GM23338 (cell line): Measurements from ENCODE around the gene DOCK6. TPM values are rescaled to one million over a fixed set of nuclear protein-coding genes. Genes with fewer than 3 reads are reported as not detected.

Source experiments
- ATAC-seq: fragments of 200-7000 bp; cut with Tn5 transposase; 3 replicates; pipeline ENCODE4 v1.9.1; 2020
- DNase-seq: peaks from one replicate; pipeline ENCODE4 v3.0.0-alpha.2; 2015; ENCODE audit warnings: low spot score
- H2AFZ ChIP-seq: fragments of 200-600 bp; sonication (generic); 2 replicates; pipeline ENCODE4 v1.8.0; 2016; ENCODE audit warnings: antibody characterized with exemption, mild to moderate bottlenecking, moderate library complexity
- H3F3A ChIP-seq: fragments of 200-600 bp; sonication (generic); replicated peaks from 2 replicates; pipeline ENCODE4 v1.8.0; 2017; ENCODE audit warnings: antibody characterized with exemption, mixed run types, low read depth
- H3K27ac ChIP-seq: fragments of 200-600 bp; sonication (generic); 2 replicates; pipeline ENCODE4 v1.6.1; 2016; ENCODE audit warnings: low read depth
- H3K27me3 ChIP-seq: fragments of 200-600 bp; sonication (generic); 2 replicates; pipeline ENCODE4 v1.8.0; 2016; ENCODE audit warnings: mild to moderate bottlenecking, mixed run types, moderate library complexity; ENCODE audit not compliant: insufficient read depth
- H3K36me3 ChIP-seq: fragments of 200-600 bp; sonication (generic); 2 replicates; pipeline ENCODE4 v1.8.0; 2016; ENCODE audit warnings: mild to moderate bottlenecking; ENCODE audit not compliant: insufficient read depth
- H3K4me1 ChIP-seq: fragments of 200-600 bp; sonication (generic); 2 replicates; pipeline ENCODE4 v1.8.0; 2016; ENCODE audit warnings: mild to moderate bottlenecking, moderate library complexity; ENCODE audit not compliant: insufficient read depth
- H3K4me2 ChIP-seq: fragments of 200-600 bp; sonication (generic); 2 replicates; pipeline ENCODE4 v1.7.1; 2017; ENCODE audit warnings: mixed run types
- H3K4me3 ChIP-seq: fragments of 200-600 bp; sonication (generic); 2 replicates; pipeline ENCODE4 v1.6.1; 2016; ENCODE audit warnings: mixed run types
- H3K79me2 ChIP-seq: fragments of 200-600 bp; sonication (generic); replicated peaks from 2 replicates; pipeline ENCODE4 v1.8.0; 2017; ENCODE audit warnings: mild to moderate bottlenecking; ENCODE audit not compliant: insufficient read depth
- H3K9me2 ChIP-seq: fragments of 200-600 bp; sonication (generic); 2 replicates; pipeline ENCODE4 v1.8.0; 2017; ENCODE audit not compliant: insufficient read depth
- H4K20me1 ChIP-seq: fragments of 200-600 bp; sonication (generic); replicated peaks from 2 replicates; pipeline ENCODE4 v1.8.0; 2017; ENCODE audit warnings: mild to moderate bottlenecking; ENCODE audit not compliant: insufficient read depth
- H3K27ac Mint-ChIP-seq: 2 replicates; pipeline ENCODE4 v1.8.0; 2020; ENCODE audit warnings: inconsistent platforms, mild to moderate bottlenecking, moderate library complexity, mixed read lengths
- H3K27me3 Mint-ChIP-seq: 3 replicates; pipeline ENCODE4 v1.8.0; 2022; ENCODE audit warnings: low read depth, mild to moderate bottlenecking, moderate library complexity, mixed read lengths, inconsistent platforms; ENCODE audit not compliant: insufficient read depth, poor library complexity
- H3K36me3 Mint-ChIP-seq: 3 replicates; pipeline ENCODE4 v1.8.0; 2021; ENCODE audit warnings: low read depth, mild to moderate bottlenecking, inconsistent platforms, moderate library complexity, mixed read lengths
- H3K4me1 Mint-ChIP-seq: 3 replicates; pipeline ENCODE4 v1.8.0; 2020; ENCODE audit warnings: mild to moderate bottlenecking, inconsistent platforms, mixed read lengths
- H3K4me3 Mint-ChIP-seq: 3 replicates; pipeline ENCODE4 v1.8.0; 2021; ENCODE audit warnings: moderate library complexity, mild to moderate bottlenecking, inconsistent platforms, mixed read lengths
- H3K9me3 Mint-ChIP-seq: 3 replicates; pipeline ENCODE4 v1.8.0; 2020; ENCODE audit warnings: moderate library complexity, mild to moderate bottlenecking, inconsistent platforms, mixed read lengths
- CREB1 ChIP-seq: fragments of 250-450 bp; sonication (Bioruptor Pico); IDR thresholded peaks from 2 replicates; pipeline ENCODE4 v1.5.0; 2020; ENCODE audit warnings: low read depth, mild to moderate bottlenecking, moderate library complexity
- EZH2 ChIP-seq: fragments of 200-600 bp; sonication (generic); IDR thresholded peaks from one replicate; pipeline ENCODE4 v1.8.0; 2017; ENCODE audit warnings: antibody characterized with exemption, mild to moderate bottlenecking, low read depth; ENCODE audit not compliant: unreplicated experiment
- EZH2phosphoT487 ChIP-seq: fragments of 200-600 bp; sonication (generic); IDR thresholded peaks from one replicate; pipeline ENCODE4 v1.8.1; 2018; ENCODE audit warnings: antibody characterized with exemption; ENCODE audit not compliant: unreplicated experiment
- JUNB ChIP-seq: IDR thresholded peaks from one replicate; pipeline ENCODE4 v1.6.1; 2016; ENCODE audit warnings: antibody characterized with exemption; ENCODE audit not compliant: unreplicated experiment
- NANOG ChIP-seq: IDR thresholded peaks from 2 replicates; pipeline ENCODE4 v1.6.1; 2016; ENCODE audit warnings: antibody characterized with exemption, borderline replicate concordance
- POLR2AphosphoS5 ChIP-seq: IDR thresholded peaks from 2 replicates; pipeline ENCODE4 v1.6.1; 2016; ENCODE audit warnings: antibody characterized with exemption, low read depth
- STAT1 ChIP-seq: IDR thresholded peaks from one replicate; pipeline ENCODE4 v1.6.1; 2016; ENCODE audit warnings: antibody characterized with exemption; ENCODE audit not compliant: unreplicated experiment
- ZNF114 ChIP-seq: fragments of 250-450 bp; sonication (Bioruptor Pico); IDR thresholded peaks from 2 replicates; pipeline ENCODE4 v1.5.0; 2020; ENCODE audit warnings: mild to moderate bottlenecking, moderate library complexity
- ZNF331 ChIP-seq: fragments of 250-450 bp; sonication (Bioruptor Pico); IDR thresholded peaks from 2 replicates; pipeline ENCODE4 v1.5.0; 2020; ENCODE audit warnings: low read depth, mild to moderate bottlenecking, moderate library complexity
- polyA plus RNA-seq: library from polyadenylated mRNA; unstranded; fragments of >200 nt; fragmentation: Nextera tagmentation; extraction: Ambion mirVana; gene quantifications from 2 replicates; pipeline ENCODE4 v1.2.1, GENCODE V29; 2016
- total RNA-seq: library from RNA; depleted of rRNA; stranded (reverse); fragments of >200 nt; shearing (Covaris generic); gene quantifications from 2 replicates; pipeline ENCODE4 v1.2.3, GENCODE V29; 2014
- TF ChIP-seq, protein P1 (sequence below): IDR thresholded peaks from one replicate; pipeline ENCODE4 v1.6.1; 2018; ENCODE audit warnings: antibody characterized with exemption; ENCODE audit not compliant: unreplicated experiment
- TF ChIP-seq, protein P2 (sequence below): IDR thresholded peaks from 2 replicates; pipeline ENCODE4 v1.6.1; 2016; ENCODE audit warnings: antibody characterized with exemption
- TF ChIP-seq, protein P3 (sequence below): fragments of 250-450 bp; sonication (Bioruptor Pico); IDR thresholded peaks from 2 replicates; pipeline ENCODE4 v1.5.0; 2020; ENCODE audit warnings: mild to moderate bottlenecking, moderate library complexity
- TF ChIP-seq, protein P4 (sequence below), 2 experiments: fragments of 200-600 bp in 1 of 2; sonication (generic) in 1 of 2; conservative IDR thresholded peaks; 2 replicates each; pipeline versions ENCODE4 v1.5.1 to v1.6.1; 2016 to 2017; ENCODE audit warnings: antibody characterized with exemption in 2 of 2, low read depth in 2 of 2, mild to moderate bottlenecking in 2 of 2, moderate library complexity in 1 of 2

The DOCK6 gene
- total and polyA plus RNA-seq, 2 experiments from 2014 or later: 34.6 to 49.0 TPM

DNA sequence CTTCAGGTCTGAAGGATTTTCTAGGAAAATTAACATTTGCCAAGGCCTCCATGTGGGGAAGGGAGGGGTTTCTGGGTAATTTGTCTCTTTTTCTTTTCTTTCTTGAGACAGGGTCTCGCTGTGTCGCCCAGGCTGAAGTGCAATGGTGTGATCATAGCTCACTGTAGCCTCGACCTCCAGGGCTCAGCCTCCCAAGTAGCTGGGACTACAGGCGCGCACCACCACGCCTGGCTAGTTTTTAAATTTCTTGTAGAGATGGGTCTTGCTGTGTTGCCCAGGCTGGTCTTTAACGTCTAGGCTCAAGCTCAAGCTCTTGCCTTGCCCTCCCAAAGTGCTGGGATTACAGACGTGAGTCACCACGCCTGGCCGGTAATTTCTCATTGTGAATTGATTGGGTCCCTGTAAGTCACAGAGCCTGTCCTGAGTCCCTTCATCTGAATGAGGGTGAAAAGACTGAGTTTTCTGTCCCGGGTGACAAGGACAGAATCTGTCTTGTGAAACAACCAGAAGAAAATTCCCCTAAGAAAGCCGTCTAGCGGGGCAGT lies 96.8 kb downstream of the DOCK6 start:
- H3K9me3 Mint-ChIP-seq: no peaks in the 10 kb centered on the region
- no peaks in the 10 kb centered on the region for H3K4me1 Mint-ChIP-seq
- H3K4me3 Mint-ChIP-seq: no peak overlapping the region
- H3K36me3 Mint-ChIP-seq: peaks cover 28% of the 10 kb centered on the region
- H3F3A ChIP-seq: peaks cover 9% of the 10 kb centered on the region; the same call in 1 of the 2 replicates
- H3K27ac ChIP-seq: peak overlapping the region; percentile 73; the same call in 1 of the 2 replicates
- no peaks in the 10 kb centered on the region for H3K27me3 ChIP-seq
- H2AFZ ChIP-seq: no peak overlapping the region
- no peaks in the 10 kb centered on the region for H3K9me2 ChIP-seq
- TF ChIP-seq EZH2 (no peak), ZNF114 (no peak), NANOG (no peak), CREB1 (CRISPR knock-in tag) (no peak), POLR2AphosphoS5 (no peak), EZH2phosphoT487 (no peak), JUNB (no peak), STAT1 (no peak), ZNF331 (CRISPR knock-in tag) (no peak)
- TF ChIP-seq, protein P1, sequence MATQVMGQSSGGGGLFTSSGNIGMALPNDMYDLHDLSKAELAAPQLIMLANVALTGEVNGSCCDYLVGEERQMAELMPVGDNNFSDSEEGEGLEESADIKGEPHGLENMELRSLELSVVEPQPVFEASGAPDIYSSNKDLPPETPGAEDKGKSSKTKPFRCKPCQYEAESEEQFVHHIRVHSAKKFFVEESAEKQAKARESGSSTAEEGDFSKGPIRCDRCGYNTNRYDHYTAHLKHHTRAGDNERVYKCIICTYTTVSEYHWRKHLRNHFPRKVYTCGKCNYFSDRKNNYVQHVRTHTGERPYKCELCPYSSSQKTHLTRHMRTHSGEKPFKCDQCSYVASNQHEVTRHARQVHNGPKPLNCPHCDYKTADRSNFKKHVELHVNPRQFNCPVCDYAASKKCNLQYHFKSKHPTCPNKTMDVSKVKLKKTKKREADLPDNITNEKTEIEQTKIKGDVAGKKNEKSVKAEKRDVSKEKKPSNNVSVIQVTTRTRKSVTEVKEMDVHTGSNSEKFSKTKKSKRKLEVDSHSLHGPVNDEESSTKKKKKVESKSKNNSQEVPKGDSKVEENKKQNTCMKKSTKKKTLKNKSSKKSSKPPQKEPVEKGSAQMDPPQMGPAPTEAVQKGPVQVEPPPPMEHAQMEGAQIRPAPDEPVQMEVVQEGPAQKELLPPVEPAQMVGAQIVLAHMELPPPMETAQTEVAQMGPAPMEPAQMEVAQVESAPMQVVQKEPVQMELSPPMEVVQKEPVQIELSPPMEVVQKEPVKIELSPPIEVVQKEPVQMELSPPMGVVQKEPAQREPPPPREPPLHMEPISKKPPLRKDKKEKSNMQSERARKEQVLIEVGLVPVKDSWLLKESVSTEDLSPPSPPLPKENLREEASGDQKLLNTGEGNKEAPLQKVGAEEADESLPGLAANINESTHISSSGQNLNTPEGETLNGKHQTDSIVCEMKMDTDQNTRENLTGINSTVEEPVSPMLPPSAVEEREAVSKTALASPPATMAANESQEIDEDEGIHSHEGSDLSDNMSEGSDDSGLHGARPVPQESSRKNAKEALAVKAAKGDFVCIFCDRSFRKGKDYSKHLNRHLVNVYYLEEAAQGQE: no peak
- TF ChIP-seq, protein P2, sequence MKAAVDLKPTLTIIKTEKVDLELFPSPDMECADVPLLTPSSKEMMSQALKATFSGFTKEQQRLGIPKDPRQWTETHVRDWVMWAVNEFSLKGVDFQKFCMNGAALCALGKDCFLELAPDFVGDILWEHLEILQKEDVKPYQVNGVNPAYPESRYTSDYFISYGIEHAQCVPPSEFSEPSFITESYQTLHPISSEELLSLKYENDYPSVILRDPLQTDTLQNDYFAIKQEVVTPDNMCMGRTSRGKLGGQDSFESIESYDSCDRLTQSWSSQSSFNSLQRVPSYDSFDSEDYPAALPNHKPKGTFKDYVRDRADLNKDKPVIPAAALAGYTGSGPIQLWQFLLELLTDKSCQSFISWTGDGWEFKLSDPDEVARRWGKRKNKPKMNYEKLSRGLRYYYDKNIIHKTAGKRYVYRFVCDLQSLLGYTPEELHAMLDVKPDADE: no peak
- TF ChIP-seq, protein P3, sequence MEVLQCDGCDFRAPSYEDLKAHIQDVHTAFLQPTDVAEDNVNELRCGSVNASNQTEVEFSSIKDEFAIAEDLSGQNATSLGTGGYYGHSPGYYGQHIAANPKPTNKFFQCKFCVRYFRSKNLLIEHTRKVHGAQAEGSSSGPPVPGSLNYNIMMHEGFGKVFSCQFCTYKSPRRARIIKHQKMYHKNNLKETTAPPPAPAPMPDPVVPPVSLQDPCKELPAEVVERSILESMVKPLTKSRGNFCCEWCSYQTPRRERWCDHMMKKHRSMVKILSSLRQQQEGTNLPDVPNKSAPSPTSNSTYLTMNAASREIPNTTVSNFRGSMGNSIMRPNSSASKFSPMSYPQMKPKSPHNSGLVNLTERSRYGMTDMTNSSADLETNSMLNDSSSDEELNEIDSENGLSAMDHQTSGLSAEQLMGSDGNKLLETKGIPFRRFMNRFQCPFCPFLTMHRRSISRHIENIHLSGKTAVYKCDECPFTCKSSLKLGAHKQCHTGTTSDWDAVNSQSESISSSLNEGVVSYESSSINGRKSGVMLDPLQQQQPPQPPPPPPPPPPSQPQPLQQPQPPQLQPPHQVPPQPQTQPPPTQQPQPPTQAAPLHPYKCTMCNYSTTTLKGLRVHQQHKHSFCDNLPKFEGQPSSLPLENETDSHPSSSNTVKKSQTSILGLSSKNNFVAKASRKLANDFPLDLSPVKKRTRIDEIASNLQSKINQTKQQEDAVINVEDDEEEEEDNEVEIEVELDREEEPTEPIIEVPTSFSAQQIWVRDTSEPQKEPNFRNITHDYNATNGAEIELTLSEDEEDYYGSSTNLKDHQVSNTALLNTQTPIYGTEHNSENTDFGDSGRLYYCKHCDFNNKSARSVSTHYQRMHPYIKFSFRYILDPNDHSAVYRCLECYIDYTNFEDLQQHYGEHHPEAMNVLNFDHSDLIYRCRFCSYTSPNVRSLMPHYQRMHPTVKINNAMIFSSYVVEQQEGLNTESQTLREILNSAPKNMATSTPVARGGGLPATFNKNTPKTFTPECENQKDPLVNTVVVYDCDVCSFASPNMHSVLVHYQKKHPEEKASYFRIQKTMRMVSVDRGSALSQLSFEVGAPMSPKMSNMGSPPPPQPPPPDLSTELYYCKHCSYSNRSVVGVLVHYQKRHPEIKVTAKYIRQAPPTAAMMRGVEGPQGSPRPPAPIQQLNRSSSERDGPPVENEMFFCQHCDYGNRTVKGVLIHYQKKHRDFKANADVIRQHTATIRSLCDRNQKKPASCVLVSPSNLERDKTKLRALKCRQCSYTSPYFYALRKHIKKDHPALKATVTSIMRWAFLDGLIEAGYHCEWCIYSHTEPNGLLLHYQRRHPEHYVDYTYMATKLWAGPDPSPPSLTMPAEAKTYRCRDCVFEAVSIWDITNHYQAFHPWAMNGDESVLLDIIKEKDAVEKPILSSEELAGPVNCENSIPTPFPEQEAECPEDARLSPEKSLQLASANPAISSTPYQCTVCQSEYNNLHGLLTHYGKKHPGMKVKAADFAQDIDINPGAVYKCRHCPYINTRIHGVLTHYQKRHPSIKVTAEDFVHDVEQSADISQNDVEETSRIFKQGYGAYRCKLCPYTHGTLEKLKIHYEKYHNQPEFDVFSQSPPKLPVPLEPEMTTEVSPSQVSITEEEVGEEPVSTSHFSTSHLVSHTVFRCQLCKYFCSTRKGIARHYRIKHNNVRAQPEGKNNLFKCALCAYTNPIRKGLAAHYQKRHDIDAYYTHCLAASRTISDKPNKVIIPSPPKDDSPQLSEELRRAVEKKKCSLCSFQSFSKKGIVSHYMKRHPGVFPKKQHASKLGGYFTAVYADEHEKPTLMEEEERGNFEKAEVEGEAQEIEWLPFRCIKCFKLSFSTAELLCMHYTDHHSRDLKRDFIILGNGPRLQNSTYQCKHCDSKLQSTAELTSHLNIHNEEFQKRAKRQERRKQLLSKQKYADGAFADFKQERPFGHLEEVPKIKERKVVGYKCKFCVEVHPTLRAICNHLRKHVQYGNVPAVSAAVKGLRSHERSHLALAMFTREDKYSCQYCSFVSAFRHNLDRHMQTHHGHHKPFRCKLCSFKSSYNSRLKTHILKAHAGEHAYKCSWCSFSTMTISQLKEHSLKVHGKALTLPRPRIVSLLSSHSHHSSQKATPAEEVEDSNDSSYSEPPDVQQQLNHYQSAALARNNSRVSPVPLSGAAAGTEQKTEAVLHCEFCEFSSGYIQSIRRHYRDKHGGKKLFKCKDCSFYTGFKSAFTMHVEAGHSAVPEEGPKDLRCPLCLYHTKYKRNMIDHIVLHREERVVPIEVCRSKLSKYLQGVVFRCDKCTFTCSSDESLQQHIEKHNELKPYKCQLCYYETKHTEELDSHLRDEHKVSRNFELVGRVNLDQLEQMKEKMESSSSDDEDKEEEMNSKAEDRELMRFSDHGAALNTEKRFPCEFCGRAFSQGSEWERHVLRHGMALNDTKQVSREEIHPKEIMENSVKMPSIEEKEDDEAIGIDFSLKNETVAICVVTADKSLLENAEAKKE (CRISPR knock-in tag): no peak
- TF ChIP-seq, protein P4, sequence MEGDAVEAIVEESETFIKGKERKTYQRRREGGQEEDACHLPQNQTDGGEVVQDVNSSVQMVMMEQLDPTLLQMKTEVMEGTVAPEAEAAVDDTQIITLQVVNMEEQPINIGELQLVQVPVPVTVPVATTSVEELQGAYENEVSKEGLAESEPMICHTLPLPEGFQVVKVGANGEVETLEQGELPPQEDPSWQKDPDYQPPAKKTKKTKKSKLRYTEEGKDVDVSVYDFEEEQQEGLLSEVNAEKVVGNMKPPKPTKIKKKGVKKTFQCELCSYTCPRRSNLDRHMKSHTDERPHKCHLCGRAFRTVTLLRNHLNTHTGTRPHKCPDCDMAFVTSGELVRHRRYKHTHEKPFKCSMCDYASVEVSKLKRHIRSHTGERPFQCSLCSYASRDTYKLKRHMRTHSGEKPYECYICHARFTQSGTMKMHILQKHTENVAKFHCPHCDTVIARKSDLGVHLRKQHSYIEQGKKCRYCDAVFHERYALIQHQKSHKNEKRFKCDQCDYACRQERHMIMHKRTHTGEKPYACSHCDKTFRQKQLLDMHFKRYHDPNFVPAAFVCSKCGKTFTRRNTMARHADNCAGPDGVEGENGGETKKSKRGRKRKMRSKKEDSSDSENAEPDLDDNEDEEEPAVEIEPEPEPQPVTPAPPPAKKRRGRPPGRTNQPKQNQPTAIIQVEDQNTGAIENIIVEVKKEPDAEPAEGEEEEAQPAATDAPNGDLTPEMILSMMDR (conservative IDR thresholded peaks at IDR 0.05; ENCODE audit: low read depth in 2 of 2): no peak
- H3K27ac Mint-ChIP-seq: no peak overlapping the region
- no peaks in the 10 kb centered on the region for H3K4me1 ChIP-seq
- H3K4me3 ChIP-seq: no peak overlapping the region
- H3K36me3 ChIP-seq: 0 out of 2 replicates have a peak, but pooled peaks cover 8% of the 10 kb centered on the region
- no peak for ATAC-seq
- H3K79me2 ChIP-seq: no peaks in the 10 kb centered on the region
- H3K27me3 Mint-ChIP-seq: peaks cover 2% of the 10 kb centered on the region
- no peaks in the 10 kb centered on the region for H4K20me1 ChIP-seq
- DNase-seq: no peak
- no peak overlapping the region for H3K4me2 ChIP-seq
